ENCODE measurements around the gene HTT.

Gene HTT

DNA sequence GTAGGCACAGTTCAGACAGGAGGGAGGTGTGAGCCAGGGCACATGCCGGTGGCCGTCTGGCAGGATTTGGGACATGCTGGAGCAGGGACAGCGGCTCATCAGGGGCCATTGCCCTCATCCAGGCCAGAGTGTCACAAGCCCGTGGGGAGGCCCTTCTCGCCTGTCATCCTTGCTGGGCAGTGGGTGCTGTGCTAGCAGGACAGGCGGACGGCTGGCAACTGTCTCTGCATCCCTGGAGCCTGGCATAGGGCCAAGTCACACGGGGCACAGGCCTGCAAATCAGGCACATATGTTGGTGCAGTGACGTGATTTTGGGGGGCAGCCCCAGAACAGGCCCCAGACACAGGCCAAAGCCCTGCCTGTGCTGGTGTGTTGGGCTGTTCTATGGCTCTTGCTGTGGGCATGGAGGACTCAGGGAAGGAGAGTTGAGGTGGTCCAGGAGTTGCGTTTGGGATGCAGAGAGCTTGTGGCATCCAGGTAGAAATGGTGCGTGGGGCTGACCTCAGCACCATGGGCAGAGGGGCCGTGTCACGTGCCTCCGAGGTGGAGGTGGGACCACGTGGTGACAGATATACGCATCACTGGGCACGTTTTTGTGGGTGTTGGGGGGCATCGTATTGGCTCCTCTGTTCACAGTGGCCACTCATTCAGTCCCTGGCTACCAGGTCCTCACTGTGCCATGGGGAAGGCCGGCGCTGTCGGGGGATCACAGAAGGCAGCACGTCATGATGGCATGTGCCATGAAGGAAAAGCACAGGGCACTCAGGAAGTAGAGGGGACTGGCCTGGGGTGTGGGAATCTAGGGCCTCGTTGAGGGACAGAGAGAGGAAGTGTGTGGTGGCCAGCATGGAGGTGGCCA lies 159.9 kb downstream of the HTT start:
- DNase-seq (ENCODE audit: low read depth) = no peak

DNA sequence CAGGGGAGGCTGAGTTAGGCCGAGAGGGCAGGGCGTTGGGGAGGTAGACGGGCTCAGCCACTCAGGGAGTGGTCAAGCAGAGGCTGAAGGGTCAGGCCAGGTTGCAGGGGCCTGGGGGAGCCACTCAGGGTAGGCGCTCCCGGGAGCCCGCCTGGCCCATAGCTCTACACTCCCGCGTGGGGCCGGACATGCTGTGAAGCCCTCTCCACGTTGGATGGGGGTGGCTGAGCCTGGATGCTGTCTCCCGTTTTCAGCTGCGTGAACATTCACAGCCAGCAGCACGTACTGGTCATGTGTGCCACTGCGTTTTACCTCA lies 160.5 kb downstream of the HTT start:
- DNase-seq (ENCODE audit: low read depth) = no peak

DNA sequence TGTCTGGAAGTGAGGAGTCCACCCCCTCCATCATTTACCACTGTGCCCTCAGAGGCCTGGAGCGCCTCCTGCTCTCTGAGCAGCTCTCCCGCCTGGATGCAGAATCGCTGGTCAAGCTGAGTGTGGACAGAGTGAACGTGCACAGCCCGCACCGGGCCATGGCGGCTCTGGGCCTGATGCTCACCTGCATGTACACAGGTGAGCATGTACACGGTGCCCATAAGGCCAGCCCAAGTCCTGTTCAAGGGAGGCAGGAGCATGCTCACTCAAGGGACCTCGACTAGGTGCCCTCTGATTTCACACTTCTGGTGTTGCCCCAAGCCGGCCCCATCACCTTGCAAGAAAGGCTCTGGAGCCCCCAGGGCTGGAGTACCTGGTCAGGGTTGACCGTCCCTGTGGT lies 161.1 kb downstream of the HTT start:
- no peak for DNase-seq (ENCODE audit: low read depth)

DNA sequence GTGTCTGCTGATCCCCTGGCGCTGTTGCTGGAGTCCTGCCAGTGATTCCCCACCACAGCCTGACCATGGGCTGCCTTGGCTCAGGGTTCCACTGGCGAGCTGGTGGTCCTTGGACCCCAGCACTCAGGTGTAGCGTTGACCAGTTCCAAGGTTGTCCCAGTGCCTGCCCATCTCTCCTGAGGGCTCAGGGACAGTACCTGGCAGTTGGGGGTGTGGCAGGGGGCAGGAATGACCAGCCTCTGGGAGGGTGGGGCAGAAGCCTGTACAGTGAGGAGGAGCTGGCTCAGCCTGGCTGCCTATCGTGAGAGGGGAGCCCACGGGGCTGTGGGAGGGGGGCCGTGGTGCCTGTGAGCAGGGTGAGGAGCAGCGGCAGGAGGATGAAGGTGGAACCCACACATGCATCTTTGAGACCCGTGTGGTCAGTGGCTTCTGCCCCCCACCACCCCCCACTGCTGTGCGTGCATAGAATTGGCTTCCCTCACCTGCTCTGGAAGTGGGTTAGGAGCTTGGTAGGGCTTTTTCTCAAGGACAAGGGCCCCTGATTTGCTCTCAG lies 161.9 kb downstream of the HTT start:
- DNase-seq (ENCODE audit: low read depth) = no peak

DNA sequence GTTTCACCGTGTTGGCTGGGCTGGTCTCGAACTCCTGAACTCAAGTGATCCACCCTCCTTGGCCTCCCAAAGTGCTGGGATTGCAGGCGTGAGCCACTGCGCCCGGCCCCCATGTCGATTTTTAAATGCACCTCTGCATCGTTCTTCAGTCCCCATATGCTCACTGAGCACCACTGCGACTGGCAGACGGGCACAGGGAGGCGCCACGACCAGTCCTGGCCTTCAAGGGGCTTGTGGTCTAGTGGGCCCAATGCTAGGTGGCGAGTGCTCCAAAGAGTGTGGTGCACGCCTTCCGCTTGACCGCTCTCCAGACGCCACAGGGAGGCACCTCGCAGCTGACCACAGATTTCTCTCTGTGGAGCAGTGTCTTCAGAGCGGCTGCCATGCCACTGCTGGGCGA lies 162.8 kb downstream of the HTT start:
- no peak for DNase-seq (ENCODE audit: low read depth)

DNA sequence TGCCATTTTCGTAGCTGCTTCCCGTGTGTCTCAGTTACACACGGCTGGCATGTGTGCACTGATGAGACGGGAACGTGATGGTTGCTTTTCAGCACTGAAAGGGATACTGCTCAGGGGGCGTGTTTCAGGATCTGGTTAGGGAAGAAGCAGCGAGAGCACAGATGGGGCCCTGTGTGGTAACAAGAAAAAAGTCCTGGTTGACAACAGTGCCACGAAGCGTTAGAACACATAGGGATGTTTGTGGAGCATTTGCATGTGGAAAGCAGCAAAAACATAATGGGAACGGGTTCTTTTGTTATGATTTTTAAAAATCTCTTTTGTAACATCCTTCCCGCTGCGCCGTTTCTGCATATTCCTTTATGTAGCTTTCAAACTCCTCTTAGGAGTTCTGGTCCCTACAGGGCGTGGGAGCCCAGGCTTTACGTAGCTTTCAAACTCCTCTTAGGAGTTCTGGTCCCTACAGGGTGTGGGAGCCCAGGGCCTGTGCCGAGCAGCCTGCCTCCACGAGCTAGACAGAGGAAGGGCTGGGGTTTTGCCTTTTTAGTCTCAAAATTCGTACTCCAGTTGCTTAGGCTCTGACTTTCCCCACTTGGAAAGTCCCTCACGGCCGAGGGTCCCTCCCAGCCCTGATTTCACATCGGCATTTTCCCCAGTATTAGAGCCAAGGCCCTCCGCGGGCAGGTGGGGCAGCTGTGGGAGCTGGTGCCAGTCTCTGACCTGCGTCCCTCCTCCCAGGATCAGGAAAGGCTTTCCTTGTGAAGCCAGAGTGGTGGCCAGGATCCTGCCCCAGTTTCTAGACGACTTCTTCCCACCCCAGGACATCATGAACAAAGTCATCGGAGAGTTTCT lies 163.5 kb downstream of the HTT start:
- no peak for DNase-seq (ENCODE audit: low read depth)

DNA sequence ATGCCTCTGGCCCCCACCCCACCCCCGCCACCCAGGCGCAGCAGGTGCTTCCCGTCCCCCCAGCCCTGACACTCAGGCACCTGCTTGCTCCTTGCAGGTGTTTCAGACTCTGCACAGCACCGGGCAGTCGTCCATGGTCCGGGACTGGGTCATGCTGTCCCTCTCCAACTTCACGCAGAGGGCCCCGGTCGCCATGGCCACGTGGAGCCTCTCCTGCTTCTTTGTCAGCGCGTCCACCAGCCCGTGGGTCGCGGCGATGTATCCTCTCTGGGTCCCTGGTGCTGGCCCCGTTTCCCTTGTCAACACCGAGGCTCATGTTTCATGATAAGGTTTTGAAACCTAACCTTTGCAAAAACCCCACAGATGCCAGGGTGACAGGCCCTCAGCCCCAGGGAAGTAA lies 164.2 kb downstream of the HTT start:
- DNase-seq (ENCODE audit: low read depth) = no peak

DNA sequence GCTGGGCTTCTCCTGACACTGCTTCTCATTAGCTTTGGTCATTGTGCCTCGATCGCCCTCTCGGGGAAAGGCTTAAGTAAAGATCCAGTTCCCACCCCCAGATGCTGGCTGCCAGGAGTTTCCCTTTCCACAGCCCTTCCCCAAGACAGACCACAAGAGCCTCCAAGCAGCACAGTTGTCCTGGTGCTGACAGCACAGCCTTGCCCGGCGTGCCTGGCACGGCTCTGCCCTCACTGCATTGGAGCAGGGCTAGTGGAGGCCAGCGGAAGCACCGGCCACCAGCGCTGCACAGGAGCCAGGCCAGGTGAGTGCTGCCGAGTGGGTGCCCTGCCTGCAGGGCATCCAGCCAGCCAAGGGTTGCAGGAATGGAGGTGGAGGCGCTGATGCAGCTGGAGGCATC lies 164.8 kb downstream of the HTT start:
- DNase-seq (ENCODE audit: low read depth) = no peak

DNA sequence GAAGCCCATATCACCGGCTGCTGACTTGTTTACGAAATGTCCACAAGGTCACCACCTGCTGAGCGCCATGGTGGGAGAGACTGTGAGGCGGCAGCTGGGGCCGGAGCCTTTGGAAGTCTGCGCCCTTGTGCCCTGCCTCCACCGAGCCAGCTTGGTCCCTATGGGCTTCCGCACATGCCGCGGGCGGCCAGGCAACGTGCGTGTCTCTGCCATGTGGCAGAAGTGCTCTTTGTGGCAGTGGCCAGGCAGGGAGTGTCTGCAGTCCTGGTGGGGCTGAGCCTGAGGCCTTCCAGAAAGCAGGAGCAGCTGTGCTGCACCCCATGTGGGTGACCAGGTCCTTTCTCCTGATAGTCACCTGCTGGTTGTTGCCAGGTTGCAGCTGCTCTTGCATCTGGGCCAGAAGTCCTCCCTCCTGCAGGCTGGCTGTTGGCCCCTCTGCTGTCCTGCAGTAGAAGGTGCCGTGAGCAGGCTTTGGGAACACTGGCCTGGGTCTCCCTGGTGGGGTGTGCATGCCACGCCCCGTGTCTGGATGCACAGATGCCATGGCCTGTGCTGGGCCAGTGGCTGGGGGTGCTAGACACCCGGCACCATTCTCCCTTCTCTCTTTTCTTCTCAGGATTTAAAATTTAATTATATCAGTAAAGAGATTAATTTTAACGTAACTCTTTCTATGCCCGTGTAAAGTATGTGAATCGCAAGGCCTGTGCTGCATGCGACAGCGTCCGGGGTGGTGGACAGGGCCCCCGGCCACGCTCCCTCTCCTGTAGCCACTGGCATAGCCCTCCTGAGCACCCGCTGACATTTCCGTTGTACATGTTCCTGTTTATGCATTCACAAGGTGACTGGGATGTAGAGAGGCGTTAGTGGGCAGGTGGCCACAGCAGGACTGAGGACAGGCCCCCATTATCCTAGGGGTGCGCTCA lies 165.8 kb downstream of the HTT start:
- DNase-seq (ENCODE audit: low read depth) = no peak

DNA sequence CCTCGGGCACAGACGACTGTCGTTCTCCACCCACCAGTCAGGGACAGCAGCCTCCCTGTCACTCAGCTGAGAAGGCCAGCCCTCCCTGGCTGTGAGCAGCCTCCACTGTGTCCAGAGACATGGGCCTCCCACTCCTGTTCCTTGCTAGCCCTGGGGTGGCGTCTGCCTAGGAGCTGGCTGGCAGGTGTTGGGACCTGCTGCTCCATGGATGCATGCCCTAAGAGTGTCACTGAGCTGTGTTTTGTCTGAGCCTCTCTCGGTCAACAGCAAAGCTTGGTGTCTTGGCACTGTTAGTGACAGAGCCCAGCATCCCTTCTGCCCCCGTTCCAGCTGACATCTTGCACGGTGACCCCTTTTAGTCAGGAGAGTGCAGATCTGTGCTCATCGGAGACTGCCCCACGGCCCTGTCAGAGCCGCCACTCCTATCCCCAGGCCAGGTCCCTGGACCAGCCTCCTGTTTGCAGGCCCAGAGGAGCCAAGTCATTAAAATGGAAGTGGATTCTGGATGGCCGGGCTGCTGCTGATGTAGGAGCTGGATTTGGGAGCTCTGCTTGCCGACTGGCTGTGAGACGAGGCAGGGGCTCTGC lies 166.5 kb downstream of the HTT start:
- DNase-seq (ENCODE audit: low read depth) = no peak

DNA sequence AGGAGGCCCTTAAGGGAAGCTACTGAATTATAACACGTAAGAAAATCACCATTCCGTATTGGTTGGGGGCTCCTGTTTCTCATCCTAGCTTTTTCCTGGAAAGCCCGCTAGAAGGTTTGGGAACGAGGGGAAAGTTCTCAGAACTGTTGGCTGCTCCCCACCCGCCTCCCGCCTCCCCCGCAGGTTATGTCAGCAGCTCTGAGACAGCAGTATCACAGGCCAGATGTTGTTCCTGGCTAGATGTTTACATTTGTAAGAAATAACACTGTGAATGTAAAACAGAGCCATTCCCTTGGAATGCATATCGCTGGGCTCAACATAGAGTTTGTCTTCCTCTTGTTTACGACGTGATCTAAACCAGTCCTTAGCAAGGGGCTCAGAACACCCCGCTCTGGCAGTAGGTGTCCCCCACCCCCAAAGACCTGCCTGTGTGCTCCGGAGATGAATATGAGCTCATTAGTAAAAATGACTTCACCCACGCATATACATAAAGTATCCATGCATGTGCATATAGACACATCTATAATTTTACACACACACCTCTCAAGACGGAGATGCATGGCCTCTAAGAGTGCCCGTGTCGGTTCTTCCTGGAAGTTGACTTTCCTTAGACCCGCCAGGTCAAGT lies 167.5 kb downstream of the HTT start:
- DNase-seq (ENCODE audit: low read depth) = peak; percentile 89

DNA sequence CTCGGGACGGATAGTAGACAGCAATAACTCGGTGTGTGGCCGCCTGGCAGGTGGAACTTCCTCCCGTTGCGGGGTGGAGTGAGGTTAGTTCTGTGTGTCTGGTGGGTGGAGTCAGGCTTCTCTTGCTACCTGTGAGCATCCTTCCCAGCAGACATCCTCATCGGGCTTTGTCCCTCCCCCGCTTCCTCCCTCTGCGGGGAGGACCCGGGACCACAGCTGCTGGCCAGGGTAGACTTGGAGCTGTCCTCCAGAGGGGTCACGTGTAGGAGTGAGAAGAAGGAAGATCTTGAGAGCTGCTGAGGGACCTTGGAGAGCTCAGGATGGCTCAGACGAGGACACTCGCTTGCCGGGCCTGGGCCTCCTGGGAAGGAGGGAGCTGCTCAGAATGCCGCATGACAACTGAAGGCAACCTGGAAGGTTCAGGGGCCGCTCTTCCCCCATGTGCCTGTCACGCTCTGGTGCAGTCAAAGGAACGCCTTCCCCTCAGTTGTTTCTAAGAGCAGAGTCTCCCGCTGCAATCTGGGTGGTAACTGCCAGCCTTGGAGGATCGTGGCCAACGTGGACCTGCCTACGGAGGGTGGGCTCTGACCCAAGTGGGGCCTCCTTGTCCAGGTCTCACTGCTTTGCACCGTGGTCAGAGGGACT lies 168.8 kb downstream of the HTT start:
- DNase-seq (ENCODE audit: low read depth) = no peak

DNA sequence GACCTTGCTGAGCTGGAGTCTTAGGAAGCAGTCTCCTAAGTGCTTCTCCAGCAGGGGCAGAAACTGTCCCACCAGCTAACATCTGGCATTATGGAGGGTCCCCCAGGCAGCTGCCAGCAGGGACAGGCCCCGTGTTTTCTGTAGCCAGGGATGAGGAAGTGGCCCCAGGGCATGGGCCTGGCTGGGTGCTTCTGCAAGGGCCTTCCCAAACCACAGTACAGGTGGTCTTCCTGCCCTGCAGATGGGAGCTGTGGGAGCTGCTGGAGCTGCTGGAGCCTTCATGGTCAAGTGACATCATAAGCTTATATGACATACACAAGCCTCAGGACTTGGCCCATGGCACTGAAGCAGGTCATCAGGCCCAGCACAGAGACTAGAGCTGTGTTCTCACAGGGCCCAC lies 169.5 kb downstream of the HTT start:
- DNase-seq (ENCODE audit: low read depth) = no peak

DNA sequence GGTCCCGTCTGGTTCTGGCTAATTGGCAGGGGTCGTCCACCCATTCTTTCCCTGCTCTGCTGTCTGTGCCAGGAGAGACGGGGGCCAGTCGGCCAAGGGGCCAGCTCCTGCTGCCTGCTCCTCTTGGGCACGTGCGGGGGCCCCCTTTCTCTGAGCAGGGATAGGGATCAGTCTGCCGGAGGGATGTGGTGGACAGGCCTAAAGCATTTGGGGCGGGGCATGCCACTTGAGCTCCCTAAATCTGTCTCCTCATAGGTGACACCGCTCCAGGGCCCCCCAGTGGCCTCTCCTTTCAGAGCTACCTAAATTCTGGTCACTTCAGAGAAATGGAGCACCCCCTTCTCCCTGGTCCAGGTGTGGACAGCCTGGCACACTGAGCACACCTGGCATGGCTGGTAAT lies 170.3 kb downstream of the HTT start:
- DNase-seq (ENCODE audit: low read depth) = no peak

DNA sequence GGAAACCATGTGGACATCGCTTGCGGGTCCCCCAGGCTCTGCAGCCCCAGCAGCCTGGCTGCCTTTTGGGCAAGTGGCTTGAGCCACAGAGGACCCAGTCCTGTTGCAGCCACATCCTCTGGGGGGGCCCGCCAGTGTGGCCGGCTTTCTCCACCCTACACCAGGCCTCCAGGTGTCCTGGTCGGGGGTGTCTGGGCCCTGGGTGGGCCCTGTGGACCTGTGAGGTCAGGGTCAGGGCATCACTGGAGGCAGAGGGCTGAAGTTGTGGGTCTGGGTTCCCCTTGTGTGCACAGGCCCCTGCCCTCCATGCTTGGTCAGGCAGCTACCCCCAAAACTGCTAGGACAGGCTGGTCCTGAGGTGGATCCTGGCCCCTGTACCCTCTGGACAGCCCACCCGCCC lies 171.2 kb downstream of the HTT start:
- no peak for DNase-seq (ENCODE audit: low read depth)

DNA sequence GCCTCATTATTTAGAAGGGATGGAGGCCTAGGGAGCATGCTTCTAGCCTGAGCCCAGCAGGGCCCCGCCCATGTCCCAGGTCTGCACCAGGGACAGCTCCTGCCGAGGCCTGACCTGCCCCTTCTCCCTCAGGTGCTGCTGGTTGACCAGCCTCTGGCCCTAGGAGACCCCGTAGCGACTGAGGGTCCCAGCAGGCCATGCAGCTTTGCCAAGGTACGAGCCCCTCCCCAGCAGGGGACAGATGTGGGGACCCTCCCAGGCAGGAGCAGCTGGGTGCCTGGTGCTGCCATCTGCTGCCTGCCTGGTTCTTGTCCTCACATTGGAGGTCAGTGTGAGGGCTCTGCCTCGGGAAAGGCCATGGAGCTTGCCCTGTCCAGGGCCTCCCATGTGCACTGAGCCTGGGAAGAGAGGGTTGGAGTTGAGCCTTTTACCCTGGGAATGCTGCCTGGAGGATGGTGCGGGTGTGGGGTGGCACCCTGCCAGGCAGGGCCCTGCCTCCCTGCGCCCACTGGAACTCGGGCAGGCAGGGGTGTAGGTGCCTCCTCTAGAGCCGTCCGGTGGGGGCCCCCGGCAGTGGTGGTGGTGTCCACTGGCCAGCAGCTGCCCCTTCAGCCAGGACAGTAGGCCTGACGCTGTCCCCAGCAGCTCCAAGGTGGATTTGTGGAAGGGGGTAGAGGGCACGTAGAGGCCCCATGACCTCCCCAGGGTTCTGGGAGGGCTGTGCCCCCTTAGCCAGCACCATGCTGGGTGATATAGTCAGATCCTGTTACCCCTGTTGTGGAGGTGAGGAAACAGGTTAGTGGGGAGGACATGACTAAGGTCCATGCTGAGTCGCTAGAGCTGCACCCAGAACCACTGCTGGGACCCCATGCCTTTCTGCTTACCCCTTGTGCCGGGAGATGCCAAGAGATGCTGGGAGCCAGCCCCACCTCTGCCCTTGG lies 172.2 kb downstream of the HTT start:
- DNase-seq (ENCODE audit: low read depth) = no peak

DNA sequence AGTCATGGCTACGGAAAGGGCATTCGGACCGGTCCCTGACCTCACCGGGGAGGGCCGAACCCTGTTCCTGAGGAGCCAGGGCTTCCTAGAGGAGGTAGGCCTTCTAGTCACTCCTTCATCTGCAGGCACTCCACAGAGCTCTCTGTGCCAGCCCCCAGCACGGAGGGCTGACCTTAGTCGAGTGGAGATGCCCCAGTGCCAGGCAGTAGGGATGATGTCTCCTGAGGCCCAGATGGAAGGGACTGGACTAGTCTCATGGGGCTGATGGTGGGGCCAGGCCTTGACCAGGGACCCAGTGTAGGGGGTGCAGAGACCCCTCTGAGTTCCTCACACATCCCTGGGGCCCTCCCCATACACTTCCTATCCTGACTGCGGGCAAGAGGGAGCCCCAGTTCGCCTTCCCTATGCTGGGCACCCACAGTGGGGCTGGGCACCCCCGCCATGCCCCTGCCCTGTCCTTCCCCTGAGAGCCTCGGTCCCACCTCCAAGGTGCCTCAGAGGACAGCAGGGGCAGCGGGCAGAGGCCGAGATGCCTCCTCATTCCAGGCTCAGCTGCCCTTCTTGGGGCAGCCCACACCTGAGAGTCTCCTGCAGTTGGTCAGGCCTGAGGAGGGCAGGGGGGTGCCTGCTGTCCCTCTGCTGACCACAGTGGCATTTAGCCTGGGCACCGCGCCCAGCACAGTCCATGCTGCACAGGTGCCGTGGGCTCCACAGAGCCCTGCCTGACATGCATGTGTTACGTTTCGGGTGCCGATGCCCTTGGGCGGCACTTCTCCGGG lies 173.1 kb downstream of the HTT start:
- DNase-seq (ENCODE audit: low read depth) = no peak

DNA sequence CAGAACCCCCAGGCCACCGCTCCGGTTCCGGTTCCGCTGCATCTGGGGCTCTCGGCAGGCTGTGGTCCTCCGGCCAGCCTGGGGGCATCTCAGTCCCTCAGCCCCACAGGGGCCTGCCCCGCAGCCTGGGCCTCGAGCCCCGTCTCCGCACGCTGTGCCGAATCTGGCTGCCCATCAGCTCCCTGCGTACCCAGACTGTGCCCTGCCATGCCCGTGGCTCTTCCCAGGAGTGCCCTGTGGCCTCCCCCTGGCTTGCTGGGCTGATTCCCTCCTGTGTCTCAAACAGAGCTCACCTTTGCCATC lies 173.6 kb downstream of the HTT start:
- no peak for DNase-seq (ENCODE audit: low read depth)

Data from amniotic epithelial cell (primary cell).